Right renal pelvis (tissue), 4 donors: Measurements from ENCODE around the gene APOOL. TPM values are rescaled to one million over a fixed set of nuclear protein-coding genes. Genes with fewer than 3 reads are reported as not detected.
A peak's percentile ranks its signal among the peaks of the same experiment; 100 is the strongest.
"Not testable (repeated sequence)": the region's sequence is repeated elsewhere in the genome, so short reads cannot be mapped to it uniquely, and the experiment has no call there.

Experiments
- DNase-seq, 4 donors: peaks; one replicate each; pipeline ENCODE4 v3.0.0-alpha.2; 2013; ENCODE audit warnings: low read depth in 4 of 4, low spot score in 3 of 4, missing footprints in 1 of 4
- polyA plus RNA-seq, 4 donors: library from polyadenylated mRNA; unstranded; fragments of 120-200 nt; gene quantifications; one replicate each; pipeline ENCODE4 v1.2.1, GENCODE V29; 2013; ENCODE audit not compliant: insufficient read length in 4 of 4

Gene APOOL
- polyA plus RNA-seq, 4 donors, result 19.3 to 25.2 (median 23.0) TPM

- DNase-seq, result no peak
These were observed 62.0 kb downstream of the APOOL start for GRCh38 chrX:85065512-85066198.

GRCh38 chrX:85077247-85077646 is 73.6 kb downstream of the APOOL start:
- not testable (repeated sequence) for DNase-seq

GRCh38 chrX:85084770-85085393 is 81.2 kb downstream of the APOOL start:
- peak in 2 of 4 donors; percentile 3 to 16 for DNase-seq

GRCh38 chrX:85089321-85089840 is 85.7 kb downstream of the APOOL start:
- DNase-seq, result no peak

GRCh38 chrX:85107407-85107806 is 103.7 kb downstream of the APOOL start:
- DNase-seq, result no peak

- DNase-seq, result no peak
These were observed 104.5 kb downstream of the APOOL start for GRCh38 chrX:85108165-85108564.

GRCh38 chrX:85109235-85109634 is 105.6 kb downstream of the APOOL start:
- no peak for DNase-seq

- DNase-seq, result no peak
These were observed 107.7 kb downstream of the APOOL start for GRCh38 chrX:85111347-85111746.

GRCh38 chrX:85112293-85112692 is 108.6 kb downstream of the APOOL start:
- no peak for DNase-seq

GRCh38 chrX:85113746-85114145 is 110.1 kb downstream of the APOOL start:
- DNase-seq, result no peak

- DNase-seq, result no peak
These were observed 110.5 kb downstream of the APOOL start for GRCh38 chrX:85114171-85114570.

GRCh38 chrX:85114776-85115175 is 111.1 kb downstream of the APOOL start:
- DNase-seq, result no peak

- DNase-seq, result no peak
These were observed 111.6 kb downstream of the APOOL start for GRCh38 chrX:85115252-85115651.

GRCh38 chrX:85136409-85136808 is 132.7 kb downstream of the APOOL start:
- no peak for DNase-seq

- no peak for DNase-seq
These were observed 135.7 kb downstream of the APOOL start for GRCh38 chrX:85139422-85139821.

GRCh38 chrX:85140964-85141363 is 137.3 kb downstream of the APOOL start:
- DNase-seq, result no peak

Other genes with a start within 250 kb of the APOOL start
- gene SATL1, start 239.9 kb downstream of the APOOL start, polyA plus RNA-seq, result under 1 TPM; 0.40 to 0.67 (median 0.49) TPM
- 10 to 100 TPM; 65.4 to 88.8 (median 82.9) TPM for gene ZNF711, start 240.1 kb downstream of the APOOL start, polyA plus RNA-seq